K562 (cell line): ENCODE measurements around the gene PAX5. TPM values are rescaled to one million over a fixed set of nuclear protein-coding genes. Genes with fewer than 3 reads are reported as not detected.
A peak's percentile ranks its signal among the peaks of the same experiment; 100 is the strongest.

Source experiments
- ATAC-seq: fragments of 200-7000 bp; cut with Tn5 transposase; 3 replicates; pipeline ENCODE4 v1.9.1; 2020; ENCODE audit warnings: moderate library complexity
- BruUV-seq: library from RNA; stranded (reverse); fragments of 400-500 nt; replicated peaks from 2 replicates; lab custom pipeline; 2021; lab: Mats Ljungman, UMichigan
- CTCF ChIA-PET: fragments of 300-600 bp; formaldehyde crosslinking; extraction: SDS; loops from one replicate; lab custom pipeline; 2021; ENCODE audit warnings: low intra/inter-chr PET ratio; lab: Yijun Ruan, JAX
- POLR2A ChIA-PET: fragments of 300-600, 350-650 bp; sonication (Branson Sonifier 250); formaldehyde crosslinking; extraction: SDS; loops from one replicate; lab custom pipeline; 2021; ENCODE audit warnings: antibody characterized with exemption, inconsistent platforms; lab: Yijun Ruan, JAX
- DNase-seq, 4 experiments: peaks; one replicate each; pipeline versions ENCODE4 v3.0.0 to v3.0.0-alpha.2; 2011 to 2018; ENCODE audit warnings: low spot score in 3 of 4, mixed read lengths in 3 of 4; ENCODE audit errors: extremely low read depth in 1 of 4
- FAIRE-seq: peaks from 2 replicates; lab custom pipeline; 2011; peaks lifted over from hg19 to GRCh38; lab: Jason Lieb, UNC
- H2AFZ ChIP-seq: 2 replicates; pipeline ENCODE4 v1.6.0; 2011; ENCODE audit warnings: low read depth, low read length, control low read depth, inconsistent platforms
- H3K27ac ChIP-seq: fragments of 200-600 bp; 3 replicates; pipeline ENCODE4 v1.8.0; 2011; ENCODE audit warnings: low read depth, mild to moderate bottlenecking, control low read depth, inconsistent platforms, low read length, moderate library complexity, mixed read lengths; ENCODE audit errors: extremely low read depth
- H3K27me3 ChIP-seq, 2 experiments: fragments of 300-600 bp in 1 of 2; 2 replicates in 1 of 2; 3 replicates in 1 of 2; pipeline versions ENCODE4 v1.6.0 to v1.8.0; 2011; ENCODE audit warnings: inconsistent platforms in 2 of 2, low read length in 2 of 2, mild to moderate bottlenecking in 1 of 2, mixed read lengths in 1 of 2, moderate library complexity in 1 of 2; ENCODE audit not compliant: control insufficient read depth in 2 of 2, insufficient read depth in 2 of 2
- H3K36me3 ChIP-seq: fragments of 300-600 bp; 3 replicates; pipeline ENCODE4 v1.8.0; 2011; ENCODE audit warnings: mild to moderate bottlenecking, low read length, inconsistent platforms; ENCODE audit not compliant: control insufficient read depth, insufficient read depth
- H3K4me1 ChIP-seq, 2 experiments: fragments of 200-600 bp in 1 of 2; replicated peaks in 1 of 2; 2 replicates in 1 of 2; 3 replicates in 1 of 2; pipeline versions ENCODE4 v1.5.1 to v1.8.0; 2011; ENCODE audit warnings: inconsistent platforms in 2 of 2, low read length in 2 of 2, mild to moderate bottlenecking in 1 of 2, mixed read lengths in 1 of 2, moderate library complexity in 1 of 2; ENCODE audit not compliant: control insufficient read depth in 2 of 2, insufficient read depth in 2 of 2
- H3K4me2 ChIP-seq: 2 replicates; pipeline ENCODE4 v1.6.1; 2011; ENCODE audit warnings: low read length, control low read depth, inconsistent platforms, mixed read lengths; ENCODE audit not compliant: insufficient read depth
- H3K4me3 ChIP-seq: fragments of 200-600 bp; sonication (generic), shearing (Covaris generic); 2 replicates; pipeline ENCODE4 v1.5.1; 2016; ENCODE audit warnings: control low read depth, inconsistent platforms
- H3K79me2 ChIP-seq: fragments of 200-600 bp; 3 replicates; pipeline ENCODE4 v1.8.0; 2011; ENCODE audit warnings: low read length, inconsistent platforms; ENCODE audit not compliant: control insufficient read depth, insufficient read depth
- H3K9ac ChIP-seq, 2 experiments: 2 replicates each; pipeline versions ENCODE4 v1.6.0 to v1.6.1; 2011; ENCODE audit warnings: low read depth in 2 of 2, low read length in 2 of 2, control low read depth in 1 of 2, inconsistent platforms in 1 of 2, mild to moderate bottlenecking in 1 of 2, mixed read lengths in 1 of 2; ENCODE audit not compliant: insufficient read depth in 1 of 2
- H3K9me1 ChIP-seq: one replicate; pipeline ENCODE4 v1.6.0; 2011; ENCODE audit warnings: inconsistent platforms, mild to moderate bottlenecking, low read length, moderate library complexity; ENCODE audit not compliant: control insufficient read depth, insufficient read depth
- H3K9me3 ChIP-seq: replicated peaks from 2 replicates; pipeline ENCODE4 v1.5.1; 2011; ENCODE audit warnings: low read depth, low read length, inconsistent platforms; ENCODE audit not compliant: control insufficient read depth, insufficient read depth
- H4K20me1 ChIP-seq: replicated peaks from 2 replicates; pipeline ENCODE4 v1.6.1; 2011; ENCODE audit warnings: low read length, inconsistent platforms, mixed read lengths; ENCODE audit not compliant: control insufficient read depth, insufficient read depth
- CBX1 ChIP-seq: sonication (generic); IDR thresholded peaks from 2 replicates; pipeline ENCODE4 v1.6.1; 2016; ENCODE audit warnings: antibody characterized with exemption, low read depth, mild to moderate bottlenecking
- NFXL1 ChIP-seq: fragments of 450-650 bp; formaldehyde crosslinking; IDR thresholded peaks from 2 replicates; pipeline ENCODE4 v1.4.0; 2021; ENCODE audit warnings: mild to moderate bottlenecking
- POLR3A ChIP-seq: IDR thresholded peaks from 2 replicates; pipeline ENCODE4 v1.6.1; 2011; ENCODE audit warnings: borderline replicate concordance, mild to moderate bottlenecking, moderate library complexity; ENCODE audit not compliant: insufficient read length, insufficient read depth; ENCODE audit errors: extremely low read depth
- ZBTB7A ChIP-seq: IDR thresholded peaks from 2 replicates; pipeline ENCODE4 v1.6.1; 2011; ENCODE audit warnings: low read depth, mild to moderate bottlenecking, low read length, moderate library complexity, borderline replicate concordance; ENCODE audit not compliant: control insufficient read depth
- ZNF507 ChIP-seq: conservative IDR thresholded peaks from 2 replicates; pipeline ENCODE4 v1.6.1; 2017; ENCODE audit warnings: missing genetic modification characterization, missing compliant biosample characterization
- whole genome bisulfite sequencing: fragments of 100-300 bp; shearing (Covaris generic); methylation state at CpG from one replicate; pipeline ENCODE4 v1.1.6; 2016; ENCODE audit warnings: low coverage, mixed read lengths; ENCODE audit not compliant: insufficient coverage; ENCODE audit errors: missing lambda C conversion rate; 5-methylcytosine and 5-hydroxymethylcytosine counted together
- in situ Hi-C: fragments of 300-500 bp; cut with MboI; formaldehyde crosslinking; loops from 4 replicates; pipeline ENCODE4 v1.15.0; 2018; ENCODE audit warnings: inconsistent platforms, mixed read lengths
- intact Hi-C: fragments of 100-400 bp; cut with micrococcal nuclease; formaldehyde crosslinking; loops from 2 replicates; pipeline ENCODE4 v1.14.2; 2022
- polyA plus RNA-seq, 8 experiments: library from polyadenylated mRNA; depleted of rRNA in 4 of 8; stranded (reverse) in 5 of 8; unstranded in 3 of 8; fragments of >200 nt; fragmentation: Nextera tagmentation in 2 of 8; fragmentation: Illumina TruSeq in 1 of 8; extraction: Ambion mirVana in 2 of 8; extraction: Trizol in 1 of 8; gene quantifications; 2 replicates each; pipeline versions ENCODE4 v1.2.1 to v1.2.3, GENCODE V29; 2011 to 2014; ENCODE audit warnings: inconsistent platforms in 1 of 8, missing spikeins in 1 of 8
- total RNA-seq, 7 experiments: library from RNA; depleted of rRNA in 6 of 7; stranded (reverse); fragments of >200 nt in 6 of 7; fragmentation: Illumina TruSeq in 2 of 7; extraction: Trizol in 2 of 7; gene quantifications; 2 replicates each; pipeline versions ENCODE4 v1.2.1 to v1.2.3, GENCODE V29; 2011 to 2021; ENCODE audit warnings: low replicate concordance in 1 of 7
- TF ChIP-seq, protein P1 (sequence below), 3 experiments: IDR thresholded peaks in 2 of 3; conservative IDR thresholded peaks in 1 of 3; 2 replicates each; pipeline ENCODE4 v1.5.1; 2011 to 2012; ENCODE audit warnings: low read length in 3 of 3, mild to moderate bottlenecking in 3 of 3, control low read depth in 2 of 3, improper control_type of control experiment in 1 of 3, inconsistent platforms in 1 of 3, low read depth in 1 of 3, mixed read lengths in 1 of 3, moderate library complexity in 1 of 3; ENCODE audit not compliant: insufficient read depth in 2 of 3
- TF ChIP-seq, protein P2 (sequence below): sonication (generic); formaldehyde crosslinking; IDR thresholded peaks from 2 replicates; pipeline ENCODE4 v1.8.1; 2023; ENCODE audit warnings: mild to moderate bottlenecking, missing genetic modification reagents
- TF ChIP-seq, protein P3 (sequence below): sonication (generic); formaldehyde crosslinking; IDR thresholded peaks from 2 replicates; pipeline ENCODE4 v1.8.1; 2023; ENCODE audit warnings: mild to moderate bottlenecking, missing genetic modification reagents

PAX5 gene
- total and polyA plus RNA-seq, 9 of the 15 experiments (the other 6 are each of a cell fraction or from before 2014, with no cell fraction given): 0.03 to 0.09 TPM; not detected in 7

DNA sequence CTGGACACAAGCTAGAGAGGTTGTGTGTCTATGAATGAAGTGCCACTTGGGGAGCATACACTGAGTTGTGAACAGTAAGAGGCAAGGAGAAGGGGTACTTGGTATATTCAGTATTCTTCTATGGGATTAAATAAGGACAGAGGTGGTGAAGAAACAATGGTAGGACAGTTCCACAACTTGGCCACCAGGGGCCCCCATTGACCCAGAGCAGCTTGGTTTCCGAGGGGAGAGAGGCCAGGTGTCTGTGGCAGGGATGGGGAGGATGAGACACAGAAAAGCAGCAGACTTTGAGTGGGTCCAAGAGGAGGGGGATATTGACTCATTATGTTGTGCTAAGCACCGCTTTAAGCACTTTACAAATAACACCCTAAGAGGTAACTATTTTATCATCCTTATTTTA is 240.8 kb downstream of the PAX5 start (continued):
- 0 out of 2 replicates have a peak, but pooled peaks have one; percentile 30 for TF ChIP-seq CBX1
- TF ChIP-seq, protein P1, sequence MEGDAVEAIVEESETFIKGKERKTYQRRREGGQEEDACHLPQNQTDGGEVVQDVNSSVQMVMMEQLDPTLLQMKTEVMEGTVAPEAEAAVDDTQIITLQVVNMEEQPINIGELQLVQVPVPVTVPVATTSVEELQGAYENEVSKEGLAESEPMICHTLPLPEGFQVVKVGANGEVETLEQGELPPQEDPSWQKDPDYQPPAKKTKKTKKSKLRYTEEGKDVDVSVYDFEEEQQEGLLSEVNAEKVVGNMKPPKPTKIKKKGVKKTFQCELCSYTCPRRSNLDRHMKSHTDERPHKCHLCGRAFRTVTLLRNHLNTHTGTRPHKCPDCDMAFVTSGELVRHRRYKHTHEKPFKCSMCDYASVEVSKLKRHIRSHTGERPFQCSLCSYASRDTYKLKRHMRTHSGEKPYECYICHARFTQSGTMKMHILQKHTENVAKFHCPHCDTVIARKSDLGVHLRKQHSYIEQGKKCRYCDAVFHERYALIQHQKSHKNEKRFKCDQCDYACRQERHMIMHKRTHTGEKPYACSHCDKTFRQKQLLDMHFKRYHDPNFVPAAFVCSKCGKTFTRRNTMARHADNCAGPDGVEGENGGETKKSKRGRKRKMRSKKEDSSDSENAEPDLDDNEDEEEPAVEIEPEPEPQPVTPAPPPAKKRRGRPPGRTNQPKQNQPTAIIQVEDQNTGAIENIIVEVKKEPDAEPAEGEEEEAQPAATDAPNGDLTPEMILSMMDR (IDR thresholded peaks at IDR 0.05 in 2 of 3, conservative IDR thresholded peaks at IDR 0.05 in 1 of 3; ENCODE audit: insufficient read depth in 2 of 3, low read depth in 1 of 3, low read length in 3 of 3): peak; percentile 40 to 56 (median 44)

DNA sequence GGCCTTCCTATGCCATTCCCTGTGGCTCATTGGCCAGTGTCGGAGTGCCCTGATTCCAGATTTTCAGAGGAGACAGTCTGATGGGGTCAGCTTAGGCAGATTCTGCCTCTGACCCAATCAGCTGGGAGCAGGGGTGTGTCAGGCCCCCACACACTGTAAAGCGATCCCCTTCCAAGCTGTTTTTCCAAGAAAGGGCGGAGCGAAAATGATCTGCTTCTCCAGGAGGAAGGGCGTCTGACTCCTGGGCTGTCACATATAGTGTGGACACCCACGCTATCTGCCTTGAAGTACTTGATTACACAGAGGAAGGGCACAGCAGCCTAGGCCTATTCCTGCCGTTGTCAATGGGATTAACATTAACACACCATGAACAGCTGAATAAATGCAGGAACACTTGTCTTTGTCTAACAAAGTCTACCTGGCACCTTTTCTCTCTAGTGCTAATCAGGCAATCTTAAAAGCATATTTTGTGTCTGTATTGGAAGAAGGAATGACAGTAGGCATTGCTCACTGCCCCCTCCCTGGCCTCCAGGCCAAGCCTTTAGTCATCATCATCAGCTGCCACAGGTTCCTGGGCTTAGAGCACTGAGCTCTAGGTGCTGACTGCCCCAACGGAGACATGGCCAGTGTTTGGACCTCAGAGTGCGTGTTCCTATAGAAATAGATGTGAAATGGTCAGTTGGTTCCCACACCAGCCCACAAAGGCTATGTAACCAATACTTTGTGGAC is 242.7 kb downstream of the PAX5 start:
- TF ChIP-seq, protein P2, sequence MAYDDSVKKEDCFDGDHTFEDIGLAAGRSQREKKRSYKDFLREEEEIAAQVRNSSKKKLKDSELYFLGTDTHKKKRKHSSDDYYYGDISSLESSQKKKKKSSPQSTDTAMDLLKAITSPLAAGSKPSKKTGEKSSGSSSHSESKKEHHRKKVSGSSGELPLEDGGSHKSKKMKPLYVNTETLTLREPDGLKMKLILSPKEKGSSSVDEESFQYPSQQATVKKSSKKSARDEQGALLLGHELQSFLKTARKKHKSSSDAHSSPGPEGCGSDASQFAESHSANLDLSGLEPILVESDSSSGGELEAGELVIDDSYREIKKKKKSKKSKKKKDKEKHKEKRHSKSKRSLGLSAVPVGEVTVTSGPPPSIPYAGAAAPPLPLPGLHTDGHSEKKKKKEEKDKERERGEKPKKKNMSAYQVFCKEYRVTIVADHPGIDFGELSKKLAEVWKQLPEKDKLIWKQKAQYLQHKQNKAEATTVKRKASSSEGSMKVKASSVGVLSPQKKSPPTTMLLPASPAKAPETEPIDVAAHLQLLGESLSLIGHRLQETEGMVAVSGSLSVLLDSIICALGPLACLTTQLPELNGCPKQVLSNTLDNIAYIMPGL (CRISPR knock-in tag): no peak
- TF ChIP-seq, protein P3, sequence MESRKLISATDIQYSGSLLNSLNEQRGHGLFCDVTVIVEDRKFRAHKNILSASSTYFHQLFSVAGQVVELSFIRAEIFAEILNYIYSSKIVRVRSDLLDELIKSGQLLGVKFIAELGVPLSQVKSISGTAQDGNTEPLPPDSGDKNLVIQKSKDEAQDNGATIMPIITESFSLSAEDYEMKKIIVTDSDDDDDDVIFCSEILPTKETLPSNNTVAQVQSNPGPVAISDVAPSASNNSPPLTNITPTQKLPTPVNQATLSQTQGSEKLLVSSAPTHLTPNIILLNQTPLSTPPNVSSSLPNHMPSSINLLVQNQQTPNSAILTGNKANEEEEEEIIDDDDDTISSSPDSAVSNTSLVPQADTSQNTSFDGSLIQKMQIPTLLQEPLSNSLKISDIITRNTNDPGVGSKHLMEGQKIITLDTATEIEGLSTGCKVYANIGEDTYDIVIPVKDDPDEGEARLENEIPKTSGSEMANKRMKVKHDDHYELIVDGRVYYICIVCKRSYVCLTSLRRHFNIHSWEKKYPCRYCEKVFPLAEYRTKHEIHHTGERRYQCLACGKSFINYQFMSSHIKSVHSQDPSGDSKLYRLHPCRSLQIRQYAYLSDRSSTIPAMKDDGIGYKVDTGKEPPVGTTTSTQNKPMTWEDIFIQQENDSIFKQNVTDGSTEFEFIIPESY (CRISPR knock-in tag): no peak
- TF ChIP-seq NFXL1 (CRISPR knock-in tag) (no peak), ZBTB7A (no peak), POLR3A (no peak), ZNF507 (tag) (no peak)
- Histone ChIP-seq H3K9ac (no peak overlapping the region), H3K9me1 (no peaks in the 10 kb centered on the region), H3K4me2 (no peak overlapping the region), H4K20me1 (no peaks in the 10 kb centered on the region), H3K9me3 (0 out of 2 replicates have a peak, but pooled peaks cover 2% of the 10 kb centered on the region), H3K27me3 (no peaks in the 10 kb centered on the region; a peak in 1 of 5 replicates), H3K79me2 (no peaks in the 10 kb centered on the region), H2AFZ (no peak overlapping the region), H3K27ac (no peak overlapping the region), H3K4me3 (no peak overlapping the region), H3K36me3 (no peaks in the 10 kb centered on the region), H3K4me1 (no peaks in the 10 kb centered on the region)
- ChIA-PET CTCF (no interaction called here), POLR2A (interaction anchor here (0.6 kb wide), 1 partner anchor 717 kb away, joined by 4 read pairs; no protein-coding TSS in a partner anchor)
- BruUV-seq: no TSS peak
- DNase-seq (no peak), FAIRE-seq (no peak), ATAC-seq (no peak)
- in situ Hi-C loops (no loop called here), intact Hi-C loops (no loop called here)
- WGBS: 0% methylated on average over 9 of the region's 9 CpGs
